SU-DHL-6 (cell line): ENCODE measurements around the gene RGS3.

Experiments
- EZH2phosphoT487 ChIP-seq: fragments of 200-600 bp; sonication (generic), shearing (Covaris generic); conservative IDR thresholded peaks from 2 replicates; pipeline ENCODE4 v1.6.1; 2018; ENCODE audit warnings: mild to moderate bottlenecking, antibody characterized with exemption, low read length, moderate library complexity, mixed read lengths
- TF ChIP-seq, protein P1 (sequence below): fragments of 200-600 bp; sonication (generic); IDR thresholded peaks from one replicate; pipeline ENCODE4 v1.5.1; 2017; ENCODE audit warnings: antibody characterized with exemption, mild to moderate bottlenecking, low read length, moderate library complexity; ENCODE audit not compliant: insufficient read depth, poor library complexity, severe bottlenecking

- TF ChIP-seq, protein P1, sequence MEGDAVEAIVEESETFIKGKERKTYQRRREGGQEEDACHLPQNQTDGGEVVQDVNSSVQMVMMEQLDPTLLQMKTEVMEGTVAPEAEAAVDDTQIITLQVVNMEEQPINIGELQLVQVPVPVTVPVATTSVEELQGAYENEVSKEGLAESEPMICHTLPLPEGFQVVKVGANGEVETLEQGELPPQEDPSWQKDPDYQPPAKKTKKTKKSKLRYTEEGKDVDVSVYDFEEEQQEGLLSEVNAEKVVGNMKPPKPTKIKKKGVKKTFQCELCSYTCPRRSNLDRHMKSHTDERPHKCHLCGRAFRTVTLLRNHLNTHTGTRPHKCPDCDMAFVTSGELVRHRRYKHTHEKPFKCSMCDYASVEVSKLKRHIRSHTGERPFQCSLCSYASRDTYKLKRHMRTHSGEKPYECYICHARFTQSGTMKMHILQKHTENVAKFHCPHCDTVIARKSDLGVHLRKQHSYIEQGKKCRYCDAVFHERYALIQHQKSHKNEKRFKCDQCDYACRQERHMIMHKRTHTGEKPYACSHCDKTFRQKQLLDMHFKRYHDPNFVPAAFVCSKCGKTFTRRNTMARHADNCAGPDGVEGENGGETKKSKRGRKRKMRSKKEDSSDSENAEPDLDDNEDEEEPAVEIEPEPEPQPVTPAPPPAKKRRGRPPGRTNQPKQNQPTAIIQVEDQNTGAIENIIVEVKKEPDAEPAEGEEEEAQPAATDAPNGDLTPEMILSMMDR, result no peak
- no peak for TF ChIP-seq EZH2phosphoT487
These were observed 72.6 kb downstream of the RGS3 start for GRCh38 chr9:113536166-113536482.
